HG03139 (cell line): ENCODE results near the gene SREK1IP1.

Experiments used
- ATAC-seq: cut with Tn5 transposase; IDR thresholded peaks from one replicate; pipeline ENCODE4 v1.9.1; 2021; ENCODE audit not compliant: unreplicated experiment

SREK1IP1 gene

DNA sequence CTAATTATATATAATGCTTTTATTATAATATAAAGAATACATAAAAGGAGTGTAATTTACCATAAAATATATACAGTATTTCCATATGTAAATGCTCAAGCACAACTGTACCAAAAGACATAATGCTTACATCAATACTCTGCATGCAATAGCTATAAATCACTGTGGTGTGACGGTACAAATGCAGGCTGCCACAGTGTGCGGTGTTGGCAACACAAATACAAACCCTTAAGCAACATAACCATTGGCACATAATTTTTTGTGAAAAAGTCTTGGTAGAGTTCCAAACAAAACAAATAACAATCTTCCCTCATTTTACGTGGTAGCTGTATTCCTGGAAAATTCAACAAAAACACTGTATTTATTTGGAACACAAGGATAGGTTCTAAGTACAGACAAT lies 80.1 kb downstream of the SREK1IP1 start:
- no peak for ATAC-seq

DNA sequence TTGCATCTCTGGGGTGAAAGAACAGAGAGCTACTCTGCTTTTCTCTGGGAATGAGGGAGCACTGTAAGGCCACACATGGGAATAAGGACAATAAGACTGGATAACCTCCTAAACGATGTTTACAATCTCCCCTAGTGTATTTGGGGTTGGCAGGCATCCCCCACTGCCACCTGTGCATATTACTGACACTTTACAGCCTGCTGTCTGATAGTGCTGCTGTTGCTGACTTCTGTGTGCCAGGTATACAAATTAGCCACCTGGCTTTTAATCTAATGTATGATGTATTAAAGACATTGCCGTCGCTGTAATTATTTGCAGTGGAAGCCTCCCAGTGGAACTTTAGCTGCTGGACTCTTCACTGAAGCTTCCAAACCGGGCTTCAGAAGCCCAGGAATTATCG lies 82.6 kb downstream of the SREK1IP1 start:
- no peak for ATAC-seq

DNA sequence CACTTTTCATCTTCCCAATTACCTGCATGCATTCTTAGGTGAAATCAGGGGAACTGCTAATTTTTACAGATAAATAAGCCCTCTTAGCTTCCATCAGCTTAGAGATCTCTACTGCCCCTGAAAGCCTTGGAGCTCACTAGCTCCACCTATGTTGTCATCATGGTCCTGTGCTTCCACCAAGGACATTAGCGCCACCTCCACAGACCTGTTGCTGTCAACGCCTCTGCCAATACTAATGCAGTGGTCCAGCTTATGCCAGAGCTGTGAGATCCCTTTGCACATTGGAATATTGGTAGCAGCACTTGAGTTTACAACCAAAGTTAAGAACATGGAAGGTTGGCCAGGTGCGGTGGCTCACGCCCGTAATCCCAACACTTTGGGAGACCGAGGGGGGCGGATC lies 85.9 kb downstream of the SREK1IP1 start:
- no peak for ATAC-seq

DNA sequence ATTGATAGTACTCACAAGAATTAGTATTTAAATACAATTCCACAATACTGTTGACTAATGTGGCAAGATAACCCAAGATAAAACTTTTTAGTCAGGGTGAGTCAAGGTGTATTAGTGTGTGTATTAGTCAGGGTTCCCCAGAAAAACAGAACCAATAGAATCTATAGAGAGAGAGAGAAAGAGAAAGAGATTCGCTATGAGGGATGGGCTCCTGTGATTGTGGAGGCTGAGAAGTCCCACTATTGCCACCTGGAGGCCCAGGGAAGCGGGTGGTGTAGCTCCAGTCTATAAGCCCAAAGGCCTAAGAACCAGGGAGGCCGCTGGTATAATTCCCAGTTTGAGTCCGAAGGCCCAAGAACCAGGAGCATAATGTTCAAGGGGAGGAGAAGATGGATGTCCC lies 88.2 kb downstream of the SREK1IP1 start:
- ATAC-seq: no peak

DNA sequence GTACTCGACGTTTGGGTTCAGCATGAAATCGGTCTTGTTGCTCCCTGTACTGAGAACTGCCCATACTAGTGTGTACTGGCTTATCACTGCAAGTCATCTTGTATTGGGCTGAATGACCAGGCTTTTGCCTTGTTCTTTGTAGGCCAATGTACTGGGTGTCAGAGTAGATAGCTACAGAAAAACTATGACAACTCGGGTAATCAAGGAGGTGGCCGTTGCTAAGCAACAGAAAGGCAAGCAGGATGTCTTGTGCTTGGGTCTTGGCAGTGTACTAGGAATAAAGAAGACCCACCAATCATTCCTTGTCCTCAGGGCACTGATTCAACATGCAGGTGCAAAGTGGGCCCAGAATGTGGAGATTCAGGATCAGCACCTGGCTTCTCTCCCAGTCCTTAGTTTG lies 90.1 kb downstream of the SREK1IP1 start:
- ATAC-seq: no peak

DNA sequence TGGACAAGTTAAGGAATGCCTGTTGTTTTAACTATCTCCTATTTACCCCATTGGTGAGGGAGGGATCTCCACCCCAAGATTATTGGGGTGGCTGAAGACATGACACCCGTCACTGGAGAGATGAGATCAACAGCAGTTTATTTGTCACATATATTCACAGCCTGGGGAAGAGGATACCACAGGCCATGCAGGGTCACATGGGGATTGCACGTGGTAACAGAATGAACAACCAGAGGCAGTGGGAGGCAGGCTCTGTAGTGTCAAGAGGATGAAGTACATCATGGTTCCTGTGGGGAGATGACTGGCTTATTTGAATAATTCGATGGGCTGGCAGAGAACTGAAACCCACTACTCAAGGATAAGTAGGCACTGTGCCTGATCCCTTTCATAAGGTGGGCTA lies 96.8 kb downstream of the SREK1IP1 start:
- no peak for ATAC-seq

DNA sequence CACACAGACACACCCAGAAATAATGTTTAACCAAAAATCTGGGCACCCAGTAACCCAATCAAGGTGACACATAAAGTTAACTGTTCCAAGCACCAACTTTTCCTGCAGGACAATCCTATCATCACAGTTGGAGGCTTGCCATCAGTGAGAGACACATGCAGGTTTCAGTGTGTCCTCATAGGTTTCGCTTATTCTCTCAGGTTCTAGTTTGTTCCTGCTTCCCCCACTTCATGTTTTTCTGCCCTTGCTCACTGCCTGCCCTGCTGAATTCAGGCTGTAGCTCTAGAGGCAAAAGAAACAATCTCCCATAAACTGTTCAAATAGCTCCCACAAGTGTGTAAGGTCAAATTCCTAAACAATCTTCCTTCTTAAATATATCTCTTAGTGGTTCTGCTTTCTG lies 98.2 kb downstream of the SREK1IP1 start:
- no peak for ATAC-seq
